Activated naive CD4-positive, alpha-beta T cell treated with anti-CD3 and anti-CD28 coated beads for 36 hours (primary cell): Measurements from ENCODE around the gene NKAIN2. TPM values are rescaled to one million over a fixed set of nuclear protein-coding genes. Genes with fewer than 3 reads are reported as not detected.

ENCODE experiments used
- CTCF ChIA-PET: fragments of 350-600 bp; sonication (Branson Sonifier 250); formaldehyde crosslinking; loops from one replicate; lab custom pipeline; 2021; ENCODE audit warnings: antibody characterized with exemption; lab: Charles Lee
- DNase-seq: peaks from one replicate; pipeline ENCODE4 v3.0.0-alpha.2; 2020
- H3K27ac Mint-ChIP-seq: one replicate; pipeline ENCODE4 v1.8.0; 2021; ENCODE audit warnings: mild to moderate bottlenecking, mixed read lengths
- H3K27me3 Mint-ChIP-seq: one replicate; pipeline ENCODE4 v1.8.0; 2021; ENCODE audit warnings: low read depth, mixed read lengths
- H3K36me3 Mint-ChIP-seq: one replicate; pipeline ENCODE4 v1.8.0; 2021; ENCODE audit warnings: low read depth, mixed read lengths
- H3K4me1 Mint-ChIP-seq: one replicate; pipeline ENCODE4 v1.8.0; 2021; ENCODE audit warnings: low read depth, mixed read lengths
- H3K4me3 Mint-ChIP-seq: one replicate; pipeline ENCODE4 v1.8.0; 2021; ENCODE audit warnings: mild to moderate bottlenecking, moderate library complexity, mixed read lengths
- H3K9me3 Mint-ChIP-seq: one replicate; pipeline ENCODE4 v1.8.0; 2021; ENCODE audit warnings: mixed read lengths
- intact Hi-C: fragments of 100-400 bp; cut with micrococcal nuclease; formaldehyde crosslinking; loops from one replicate; pipeline ENCODE4 v1.15.1; 2023
- total RNA-seq, 2 experiments: library from RNA; stranded (reverse); gene quantifications; one replicate each; pipeline ENCODE4 v1.2.3, GENCODE V29; 2021

The NKAIN2 gene
- total RNA-seq, 2 experiments from 2014 or later = not detected

GRCh38 chr6:124064317-124065113 is 260.9 kb downstream of the NKAIN2 start:
- no peaks in the 10 kb centered on the region for H3K4me1 Mint-ChIP-seq
- H3K27ac Mint-ChIP-seq = no peak overlapping the region
- H3K36me3 Mint-ChIP-seq = no peaks in the 10 kb centered on the region
- H3K9me3 Mint-ChIP-seq = no peaks in the 10 kb centered on the region
- no peak for DNase-seq
- CTCF ChIA-PET = interaction anchor here (0.7 kb wide), 1 partner anchor 262 kb away, joined by 3 read pairs; no protein-coding TSS in a partner anchor
- no peak overlapping the region for H3K4me3 Mint-ChIP-seq
- intact Hi-C loops = no loop called here
- no peaks in the 10 kb centered on the region for H3K27me3 Mint-ChIP-seq

- H3K9me3 Mint-ChIP-seq = no peaks in the 10 kb centered on the region
- intact Hi-C loops = no loop called here
These were observed 262.6 kb downstream of the NKAIN2 start for GRCh38 chr6:124066269-124066668.

GRCh38 chr6:124066946-124067552 is 263.4 kb downstream of the NKAIN2 start:
- CTCF ChIA-PET = no interaction called here
- H3K4me3 Mint-ChIP-seq = no peak overlapping the region
- H3K4me1 Mint-ChIP-seq = no peaks in the 10 kb centered on the region
- no peak overlapping the region for H3K27ac Mint-ChIP-seq
- H3K9me3 Mint-ChIP-seq = no peaks in the 10 kb centered on the region
- no peaks in the 10 kb centered on the region for H3K36me3 Mint-ChIP-seq
- intact Hi-C loops = no loop called here
- no peaks in the 10 kb centered on the region for H3K27me3 Mint-ChIP-seq
- no peak for DNase-seq

More at GRCh38 chr6:124066269-124066668, 262.6 kb downstream of the NKAIN2 start:
- Mint-ChIP-seq H3K4me3 (no peak overlapping the region), H3K4me1 (no peaks in the 10 kb centered on the region), H3K27me3 (no peaks in the 10 kb centered on the region), H3K27ac (no peak overlapping the region), H3K36me3 (no peaks in the 10 kb centered on the region)
- CTCF ChIA-PET = no interaction called here
- DNase-seq = no peak

- Mint-ChIP-seq H3K36me3 (no peaks in the 10 kb centered on the region), H3K4me1 (no peaks in the 10 kb centered on the region), H3K9me3 (no peaks in the 10 kb centered on the region), H3K27ac (no peak overlapping the region), H3K27me3 (no peaks in the 10 kb centered on the region), H3K4me3 (no peak overlapping the region)
- DNase-seq = no peak
- CTCF ChIA-PET = no interaction called here
- intact Hi-C loops = no loop called here
These were observed 265.7 kb downstream of the NKAIN2 start for GRCh38 chr6:124069230-124069950.

- Mint-ChIP-seq H3K27ac (no peak overlapping the region), H3K9me3 (no peaks in the 10 kb centered on the region), H3K4me1 (no peaks in the 10 kb centered on the region), H3K27me3 (no peaks in the 10 kb centered on the region), H3K36me3 (no peaks in the 10 kb centered on the region), H3K4me3 (no peak overlapping the region)
- CTCF ChIA-PET = no interaction called here
- no peak for DNase-seq
- intact Hi-C loops = no loop called here
These were observed 269.4 kb downstream of the NKAIN2 start for GRCh38 chr6:124073021-124073420.

GRCh38 chr6:124073820-124074587 is 270.3 kb downstream of the NKAIN2 start:
- H3K27ac Mint-ChIP-seq = no peak overlapping the region

GRCh38 chr6:124074606-124075005 is 270.9 kb downstream of the NKAIN2 start:
- H3K36me3 Mint-ChIP-seq = no peaks in the 10 kb centered on the region
- no peak overlapping the region for H3K27ac Mint-ChIP-seq
- H3K27me3 Mint-ChIP-seq = no peaks in the 10 kb centered on the region
- H3K4me1 Mint-ChIP-seq = no peaks in the 10 kb centered on the region
- DNase-seq = no peak
- H3K4me3 Mint-ChIP-seq = no peak overlapping the region
- H3K9me3 Mint-ChIP-seq = no peaks in the 10 kb centered on the region
- CTCF ChIA-PET = no interaction called here
- intact Hi-C loops = no loop called here

More at GRCh38 chr6:124073820-124074587, 270.3 kb downstream of the NKAIN2 start:
- CTCF ChIA-PET = no interaction called here
- no peak for DNase-seq
- no peaks in the 10 kb centered on the region for H3K36me3 Mint-ChIP-seq
- H3K4me3 Mint-ChIP-seq = no peak overlapping the region
- intact Hi-C loops = no loop called here
- no peaks in the 10 kb centered on the region for H3K4me1 Mint-ChIP-seq
- H3K9me3 Mint-ChIP-seq = no peaks in the 10 kb centered on the region
- no peaks in the 10 kb centered on the region for H3K27me3 Mint-ChIP-seq

GRCh38 chr6:124076336-124077048 is 272.8 kb downstream of the NKAIN2 start:
- DNase-seq = no peak
- CTCF ChIA-PET = interaction anchor here (0.7 kb wide), 1 partner anchor 279 kb away, joined by 6 read pairs; no protein-coding TSS in a partner anchor
- Mint-ChIP-seq H3K4me3 (no peak overlapping the region), H3K27me3 (no peaks in the 10 kb centered on the region), H3K27ac (no peak overlapping the region), H3K4me1 (no peaks in the 10 kb centered on the region), H3K9me3 (no peaks in the 10 kb centered on the region), H3K36me3 (no peaks in the 10 kb centered on the region)
- intact Hi-C loops = no loop called here

GRCh38 chr6:124078169-124078568 is 274.5 kb downstream of the NKAIN2 start:
- H3K36me3 Mint-ChIP-seq = no peaks in the 10 kb centered on the region
- H3K9me3 Mint-ChIP-seq = no peaks in the 10 kb centered on the region
- no peak overlapping the region for H3K27ac Mint-ChIP-seq
- no peak for DNase-seq
- H3K4me1 Mint-ChIP-seq = no peaks in the 10 kb centered on the region
- no peaks in the 10 kb centered on the region for H3K27me3 Mint-ChIP-seq
- H3K4me3 Mint-ChIP-seq = no peak overlapping the region
- intact Hi-C loops = no loop called here
- CTCF ChIA-PET = no interaction called here

GRCh38 chr6:124080483-124080882 is 276.8 kb downstream of the NKAIN2 start:
- intact Hi-C loops = no loop called here
- CTCF ChIA-PET = no interaction called here
- H3K36me3 Mint-ChIP-seq = no peaks in the 10 kb centered on the region
- H3K27me3 Mint-ChIP-seq = no peaks in the 10 kb centered on the region
- H3K9me3 Mint-ChIP-seq = no peaks in the 10 kb centered on the region
- H3K4me1 Mint-ChIP-seq = no peaks in the 10 kb centered on the region
- no peak for DNase-seq
- no peak overlapping the region for H3K27ac Mint-ChIP-seq
- H3K4me3 Mint-ChIP-seq = no peak overlapping the region

- Mint-ChIP-seq H3K36me3 (no peaks in the 10 kb centered on the region), H3K27ac (no peak overlapping the region), H3K9me3 (no peaks in the 10 kb centered on the region), H3K27me3 (no peaks in the 10 kb centered on the region), H3K4me3 (no peak overlapping the region), H3K4me1 (no peaks in the 10 kb centered on the region)
- CTCF ChIA-PET = no interaction called here
- DNase-seq = no peak
- intact Hi-C loops = no loop called here
These were observed 286.8 kb downstream of the NKAIN2 start for GRCh38 chr6:124090491-124090890.
